ENCODE results near the gene COX6A2.
A peak's percentile ranks its signal among the peaks of the same experiment; 100 is the strongest.

Gene COX6A2

DNA sequence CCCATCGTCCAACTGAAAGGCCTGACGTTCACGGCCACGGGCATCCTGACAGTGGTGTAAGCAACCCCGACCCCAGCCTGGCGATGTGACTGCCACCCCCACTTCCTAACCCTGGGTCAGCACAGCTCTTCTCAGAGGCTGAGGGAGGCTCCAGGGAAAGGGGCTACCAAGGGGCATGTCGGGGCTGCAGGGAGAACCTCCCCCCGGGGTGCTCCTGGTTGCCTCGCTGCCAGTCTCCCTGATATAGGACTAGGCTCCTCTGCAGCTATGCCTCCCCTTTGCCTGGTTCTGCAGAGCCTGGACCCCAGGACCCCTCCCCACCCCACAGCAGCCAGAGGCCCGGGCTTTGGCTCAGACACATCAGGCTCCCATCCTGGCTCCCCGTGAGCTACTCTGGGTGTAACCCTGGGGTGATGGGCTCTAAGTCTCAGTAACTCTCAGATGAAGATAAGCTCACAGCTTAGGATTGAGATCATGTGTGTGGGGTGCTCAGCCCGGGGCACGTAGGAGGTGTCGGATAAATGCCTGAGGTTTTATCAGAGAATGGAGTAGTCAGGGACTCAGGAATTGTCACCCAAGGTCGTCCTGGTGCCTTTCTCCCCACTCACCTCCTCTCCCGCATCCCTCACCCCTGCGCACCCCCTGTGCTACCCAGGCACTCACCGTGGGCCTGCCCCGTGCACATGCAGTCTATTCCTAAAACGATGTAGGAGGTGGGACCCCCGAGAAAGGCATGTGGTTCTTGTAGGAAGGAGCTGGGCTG lies 24.4 kb downstream of the COX6A2 start:
- H3K27me3 ChIP-seq (ENCODE audit: insufficient read depth, low read length, poor library complexity), result no peaks in the 10 kb centered on the region
- no peak overlapping the region for H3K4ac ChIP-seq (ENCODE audit: low read depth, low read length)
- H3K56ac ChIP-seq (ENCODE audit: low read length), result peak overlapping the region; percentile 25
- H3K18ac ChIP-seq (ENCODE audit: low read length), result no peak overlapping the region
- DNase-seq, result no peak
- no peaks in the 10 kb centered on the region for H3K79me1 ChIP-seq (ENCODE audit: low read length)
- no peak overlapping the region for H3K27ac ChIP-seq (ENCODE audit: low read depth, low read length)
- no peaks in the 10 kb centered on the region for H3K4me1 ChIP-seq (ENCODE audit: control insufficient read depth, low read depth, low read length)
- H3K9ac ChIP-seq (ENCODE audit: low read length), result no peak overlapping the region
- H2AK5ac ChIP-seq (ENCODE audit: low read length), result no peak overlapping the region
- H4K8ac ChIP-seq (ENCODE audit: low read depth, low read length), result no peak overlapping the region
- no peaks in the 10 kb centered on the region for H3K36me3 ChIP-seq (ENCODE audit: control insufficient read depth, insufficient read depth, low read length)
- H3K79me2 ChIP-seq (ENCODE audit: control insufficient read depth, insufficient read depth, low read length), result no peaks in the 10 kb centered on the region
- WGBS (ENCODE audit: extremely low coverage, insufficient coverage, low lambda C conversion rate), result no CpG with 5 or more reads among the region's 21 CpGs
- no peak overlapping the region for H4K5ac ChIP-seq (ENCODE audit: low read length)
- H2BK15ac ChIP-seq (replicated peaks; ENCODE audit: low read depth), result no peak overlapping the region
- H3K4me3 ChIP-seq (ENCODE audit: low read length), result no peak overlapping the region
- no peak overlapping the region for H3K4me2 ChIP-seq (ENCODE audit: low read length)
- no peak overlapping the region for H3K23ac ChIP-seq (ENCODE audit: low read length)
- H2BK120ac ChIP-seq (ENCODE audit: low read depth, low read length), result no peak overlapping the region
- H2BK5ac ChIP-seq (ENCODE audit: low read length), result no peak overlapping the region

DNA sequence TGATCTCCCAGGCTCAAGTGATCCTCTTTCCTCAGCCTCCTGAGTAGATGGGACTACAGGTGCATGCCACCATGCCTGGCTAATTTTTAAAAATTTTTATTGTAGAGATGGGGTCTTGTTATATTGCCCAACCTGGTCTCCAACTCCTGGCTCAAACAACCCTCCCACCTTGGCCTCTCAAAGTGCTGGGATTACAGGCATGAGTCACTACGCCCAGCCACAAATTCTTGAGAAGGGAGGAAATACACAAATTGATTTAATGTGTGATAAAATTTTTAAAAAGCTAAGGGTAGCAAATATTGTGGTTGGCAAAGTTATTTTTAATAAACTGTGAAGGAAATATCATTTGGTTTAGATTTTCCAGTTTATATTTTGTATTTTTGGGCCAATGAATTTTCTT lies 25.5 kb downstream of the COX6A2 start:
- no peak overlapping the region for H4K5ac ChIP-seq (ENCODE audit: low read length)
- H3K4me3 ChIP-seq (ENCODE audit: low read length), result no peak overlapping the region
- no peaks in the 10 kb centered on the region for H3K79me1 ChIP-seq (ENCODE audit: low read length)
- no peak overlapping the region for H2BK15ac ChIP-seq (replicated peaks; ENCODE audit: low read depth)
- H2BK120ac ChIP-seq (ENCODE audit: low read depth, low read length), result no peak overlapping the region
- H4K8ac ChIP-seq (ENCODE audit: low read depth, low read length), result no peak overlapping the region
- WGBS (ENCODE audit: extremely low coverage, insufficient coverage, low lambda C conversion rate), result no CpG with 5 or more reads among the region's 1 CpG
- H3K27me3 ChIP-seq (ENCODE audit: insufficient read depth, low read length, poor library complexity), result no peaks in the 10 kb centered on the region
- no peak overlapping the region for H3K23ac ChIP-seq (ENCODE audit: low read length)
- no peak overlapping the region for H3K9ac ChIP-seq (ENCODE audit: low read length)
- H3K79me2 ChIP-seq (ENCODE audit: control insufficient read depth, insufficient read depth, low read length), result no peaks in the 10 kb centered on the region
- no peaks in the 10 kb centered on the region for H3K36me3 ChIP-seq (ENCODE audit: control insufficient read depth, insufficient read depth, low read length)
- no peak overlapping the region for H2BK5ac ChIP-seq (ENCODE audit: low read length)
- no peak overlapping the region for H2AK5ac ChIP-seq (ENCODE audit: low read length)
- no peak for DNase-seq
- H3K18ac ChIP-seq (ENCODE audit: low read length), result no peak overlapping the region
- no peak overlapping the region for H3K27ac ChIP-seq (ENCODE audit: low read depth, low read length)
- no peak overlapping the region for H3K56ac ChIP-seq (ENCODE audit: low read length)
- H3K4me1 ChIP-seq (ENCODE audit: control insufficient read depth, low read depth, low read length), result no peaks in the 10 kb centered on the region
- H3K4ac ChIP-seq (ENCODE audit: low read depth, low read length), result no peak overlapping the region
- H3K4me2 ChIP-seq (ENCODE audit: low read length), result no peak overlapping the region

DNA sequence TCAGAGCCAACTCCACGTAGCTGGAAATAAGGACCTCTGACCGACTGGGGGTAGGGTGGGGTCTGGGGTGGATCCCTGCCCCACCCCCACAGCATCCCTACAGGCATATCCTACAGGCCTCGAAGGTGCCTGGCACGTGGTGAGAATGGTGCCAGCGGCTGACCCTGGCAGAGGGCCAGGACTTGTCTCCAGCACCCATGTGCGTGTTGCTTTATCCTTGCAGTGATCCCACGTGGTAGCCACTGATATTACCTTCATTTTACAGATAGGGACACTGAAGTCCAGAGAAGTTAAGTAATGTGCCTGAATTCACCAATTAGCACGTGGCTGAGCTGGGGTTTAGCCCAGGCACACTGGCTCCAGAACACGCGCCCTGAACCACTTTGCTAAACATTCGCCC lies 26.7 kb downstream of the COX6A2 start:
- no peak overlapping the region for H2BK15ac ChIP-seq (replicated peaks; ENCODE audit: low read depth)
- H3K9ac ChIP-seq (ENCODE audit: low read length), result no peak overlapping the region
- H3K36me3 ChIP-seq (ENCODE audit: control insufficient read depth, insufficient read depth, low read length), result no peaks in the 10 kb centered on the region
- no CpG with 5 or more reads among the region's 11 CpGs for WGBS (ENCODE audit: extremely low coverage, insufficient coverage, low lambda C conversion rate)
- no peak overlapping the region for H3K4ac ChIP-seq (ENCODE audit: low read depth, low read length)
- no peak overlapping the region for H2BK5ac ChIP-seq (ENCODE audit: low read length)
- no peak overlapping the region for H3K4me3 ChIP-seq (ENCODE audit: low read length)
- no peak for DNase-seq
- H4K5ac ChIP-seq (ENCODE audit: low read length), result no peak overlapping the region
- H3K27me3 ChIP-seq (ENCODE audit: insufficient read depth, low read length, poor library complexity), result no peaks in the 10 kb centered on the region
- no peak overlapping the region for H2AK5ac ChIP-seq (ENCODE audit: low read length)
- H3K4me1 ChIP-seq (ENCODE audit: control insufficient read depth, low read depth, low read length), result no peaks in the 10 kb centered on the region
- H3K4me2 ChIP-seq (ENCODE audit: low read length), result no peak overlapping the region
- no peak overlapping the region for H3K18ac ChIP-seq (ENCODE audit: low read length)
- H3K79me1 ChIP-seq (ENCODE audit: low read length), result no peaks in the 10 kb centered on the region
- no peak overlapping the region for H4K8ac ChIP-seq (ENCODE audit: low read depth, low read length)
- H2BK120ac ChIP-seq (ENCODE audit: low read depth, low read length), result no peak overlapping the region
- no peak overlapping the region for H3K27ac ChIP-seq (ENCODE audit: low read depth, low read length)
- H3K79me2 ChIP-seq (ENCODE audit: control insufficient read depth, insufficient read depth, low read length), result no peaks in the 10 kb centered on the region
- H3K56ac ChIP-seq (ENCODE audit: low read length), result no peak overlapping the region
- no peak overlapping the region for H3K23ac ChIP-seq (ENCODE audit: low read length)

- DNase-seq, result no peak
- no CpG with 5 or more reads among the region's 2 CpGs for WGBS (ENCODE audit: extremely low coverage, insufficient coverage, low lambda C conversion rate)
Measured at GRCh38 chr16:31400191-31400590, 28.0 kb downstream of the COX6A2 start.

DNA sequence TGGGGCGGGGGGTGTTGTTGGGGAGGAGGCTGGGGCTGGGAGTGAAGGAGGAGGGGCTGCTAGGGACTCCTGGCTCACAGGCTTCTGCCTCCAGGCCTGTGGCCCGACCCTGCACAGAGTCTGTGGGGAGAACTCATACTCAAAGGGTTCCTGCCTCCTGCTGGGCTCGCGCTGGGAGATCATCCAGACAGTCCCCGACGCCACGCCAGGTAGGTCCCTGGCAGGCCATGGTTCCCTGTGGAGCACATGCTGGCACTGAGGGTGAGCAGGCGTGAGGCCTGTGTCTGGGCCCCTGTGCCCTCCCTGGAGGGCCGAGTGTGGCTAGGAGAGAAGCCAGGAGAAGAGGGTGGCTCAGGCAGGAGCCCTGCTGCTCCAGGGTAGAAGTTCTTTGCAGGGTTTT lies 30.5 kb downstream of the COX6A2 start:
- H3K4me1 ChIP-seq (ENCODE audit: control insufficient read depth, low read depth, low read length), result no peaks in the 10 kb centered on the region
- no peak overlapping the region for H4K5ac ChIP-seq (ENCODE audit: low read length)
- no peak overlapping the region for H4K8ac ChIP-seq (ENCODE audit: low read depth, low read length)
- H3K9ac ChIP-seq (ENCODE audit: low read length), result no peak overlapping the region
- no peak overlapping the region for H3K27ac ChIP-seq (ENCODE audit: low read depth, low read length)
- H3K79me1 ChIP-seq (ENCODE audit: low read length), result no peaks in the 10 kb centered on the region
- H2BK15ac ChIP-seq (replicated peaks; ENCODE audit: low read depth), result no peak overlapping the region
- no peak overlapping the region for H3K4ac ChIP-seq (ENCODE audit: low read depth, low read length)
- no peak overlapping the region for H3K4me2 ChIP-seq (ENCODE audit: low read length)
- H3K23ac ChIP-seq (ENCODE audit: low read length), result no peak overlapping the region
- no peaks in the 10 kb centered on the region for H3K79me2 ChIP-seq (ENCODE audit: control insufficient read depth, insufficient read depth, low read length)
- no peak for DNase-seq
- no peak overlapping the region for H3K56ac ChIP-seq (ENCODE audit: low read length)
- H3K36me3 ChIP-seq (ENCODE audit: control insufficient read depth, insufficient read depth, low read length), result no peaks in the 10 kb centered on the region
- WGBS (ENCODE audit: extremely low coverage, insufficient coverage, low lambda C conversion rate), result no CpG with 5 or more reads among the region's 9 CpGs
- H3K27me3 ChIP-seq (ENCODE audit: insufficient read depth, low read length, poor library complexity), result no peaks in the 10 kb centered on the region
- no peak overlapping the region for H3K18ac ChIP-seq (ENCODE audit: low read length)
- H2BK5ac ChIP-seq (ENCODE audit: low read length), result no peak overlapping the region
- H3K4me3 ChIP-seq (ENCODE audit: low read length), result no peak overlapping the region
- no peak overlapping the region for H2AK5ac ChIP-seq (ENCODE audit: low read length)
- no peak overlapping the region for H2BK120ac ChIP-seq (ENCODE audit: low read depth, low read length)

More at GRCh38 chr16:31400191-31400590, 28.0 kb downstream of the COX6A2 start:
- no peak overlapping the region for H3K27ac ChIP-seq (ENCODE audit: low read depth, low read length)
- no peak overlapping the region for H3K9ac ChIP-seq (ENCODE audit: low read length)
- H2BK120ac ChIP-seq (ENCODE audit: low read depth, low read length), result no peak overlapping the region
- no peak overlapping the region for H3K56ac ChIP-seq (ENCODE audit: low read length)
- H3K4me2 ChIP-seq (ENCODE audit: low read length), result no peak overlapping the region
- no peak overlapping the region for H3K23ac ChIP-seq (ENCODE audit: low read length)
- no peaks in the 10 kb centered on the region for H3K79me1 ChIP-seq (ENCODE audit: low read length)
- H3K18ac ChIP-seq (ENCODE audit: low read length), result no peak overlapping the region
- H3K27me3 ChIP-seq (ENCODE audit: insufficient read depth, low read length, poor library complexity), result no peaks in the 10 kb centered on the region
- H2BK5ac ChIP-seq (ENCODE audit: low read length), result no peak overlapping the region
- H2BK15ac ChIP-seq (replicated peaks; ENCODE audit: low read depth), result no peak overlapping the region
- no peak overlapping the region for H2AK5ac ChIP-seq (ENCODE audit: low read length)
- no peak overlapping the region for H3K4ac ChIP-seq (ENCODE audit: low read depth, low read length)
- no peak overlapping the region for H3K4me3 ChIP-seq (ENCODE audit: low read length)
- H4K8ac ChIP-seq (ENCODE audit: low read depth, low read length), result no peak overlapping the region
- no peaks in the 10 kb centered on the region for H3K4me1 ChIP-seq (ENCODE audit: control insufficient read depth, low read depth, low read length)
- H3K36me3 ChIP-seq (ENCODE audit: control insufficient read depth, insufficient read depth, low read length), result no peaks in the 10 kb centered on the region
- H3K79me2 ChIP-seq (ENCODE audit: control insufficient read depth, insufficient read depth, low read length), result no peaks in the 10 kb centered on the region
- H4K5ac ChIP-seq (ENCODE audit: low read length), result no peak overlapping the region

- Histone ChIP-seq H3K79me2 (ENCODE audit: control insufficient read depth, insufficient read depth, low read length) (no peaks in the 10 kb centered on the region), H3K4ac (ENCODE audit: low read depth, low read length) (no peak overlapping the region), H3K36me3 (ENCODE audit: control insufficient read depth, insufficient read depth, low read length) (no peaks in the 10 kb centered on the region), H3K4me1 (ENCODE audit: control insufficient read depth, low read depth, low read length) (no peaks in the 10 kb centered on the region), H2BK15ac (replicated peaks; ENCODE audit: low read depth) (no peak overlapping the region), H3K9ac (ENCODE audit: low read length) (no peak overlapping the region), H3K23ac (ENCODE audit: low read length) (no peak overlapping the region), H4K5ac (ENCODE audit: low read length) (no peak overlapping the region), H3K79me1 (ENCODE audit: low read length) (no peaks in the 10 kb centered on the region), H2BK5ac (ENCODE audit: low read length) (no peak overlapping the region), H3K4me2 (ENCODE audit: low read length) (no peak overlapping the region), H3K4me3 (ENCODE audit: low read length) (no peak overlapping the region), H4K8ac (ENCODE audit: low read depth, low read length) (no peak overlapping the region), H3K27ac (ENCODE audit: low read depth, low read length) (no peak overlapping the region), H3K56ac (ENCODE audit: low read length) (no peak overlapping the region), H2AK5ac (ENCODE audit: low read length) (no peak overlapping the region), H2BK120ac (ENCODE audit: low read depth, low read length) (no peak overlapping the region), H3K27me3 (ENCODE audit: insufficient read depth, low read length, poor library complexity) (no peaks in the 10 kb centered on the region), H3K18ac (ENCODE audit: low read length) (no peak overlapping the region)
- no CpG with 5 or more reads among the region's 18 CpGs for WGBS (ENCODE audit: extremely low coverage, insufficient coverage, low lambda C conversion rate)
- no peak for DNase-seq
Measured at GRCh38 chr16:31397096-31397660, 31.0 kb downstream of the COX6A2 start.
